Smooth muscle cell (in vitro differentiated cells): Measurements from ENCODE around the gene CTNNA1. TPM values are rescaled to one million over a fixed set of nuclear protein-coding genes. Genes with fewer than 3 reads are reported as not detected.

Experiments
- DNase-seq: peaks from one replicate; lab custom pipeline; 2025; ENCODE audit not compliant: unreplicated experiment; lab: John Stamatoyannopoulos, UW
- H2AFZ ChIP-seq: fragments of 200-600 bp; sonication (generic); 2 replicates; pipeline ENCODE4 v1.6.0; 2016; ENCODE audit warnings: antibody characterized with exemption, low read depth, mild to moderate bottlenecking
- H3F3A ChIP-seq: fragments of 200-600 bp; sonication (generic); 2 replicates; pipeline ENCODE4 v1.6.0; 2017; ENCODE audit warnings: antibody characterized with exemption, low read depth
- H3K27ac ChIP-seq: fragments of 200-600 bp; sonication (generic); 2 replicates; pipeline ENCODE4 v1.5.1; 2016; ENCODE audit warnings: low read depth, mild to moderate bottlenecking
- H3K27me3 ChIP-seq: fragments of 200-600 bp; sonication (generic); 2 replicates; pipeline ENCODE4 v1.6.1; 2016; ENCODE audit warnings: low read depth, mild to moderate bottlenecking
- H3K36me3 ChIP-seq: fragments of 200-600 bp; sonication (generic); 2 replicates; pipeline ENCODE4 v1.5.1; 2016; ENCODE audit warnings: low read depth
- H3K4me1 ChIP-seq: fragments of 200-600 bp; sonication (generic); 2 replicates; pipeline ENCODE4 v1.5.1; 2016; ENCODE audit warnings: low read depth
- H3K4me2 ChIP-seq: fragments of 200-600 bp; sonication (generic); 2 replicates; pipeline ENCODE4 v1.6.0; 2016; ENCODE audit warnings: mild to moderate bottlenecking
- H3K4me3 ChIP-seq: fragments of 200-600 bp; sonication (generic); 2 replicates; pipeline ENCODE4 v1.5.1; 2016; ENCODE audit warnings: mild to moderate bottlenecking
- H3K79me2 ChIP-seq: fragments of 200-600 bp; sonication (generic); 2 replicates; pipeline ENCODE4 v1.6.0; 2016; ENCODE audit warnings: low read depth, mild to moderate bottlenecking
- H3K9ac ChIP-seq: fragments of 200-600 bp; sonication (generic); 2 replicates; pipeline ENCODE4 v1.6.0; 2016; ENCODE audit warnings: low read depth
- H3K9me3 ChIP-seq: fragments of 200-600 bp; sonication (generic); replicated peaks from 2 replicates; pipeline ENCODE4 v1.5.1; 2016; ENCODE audit warnings: low read depth
- H4K20me1 ChIP-seq: fragments of 200-600 bp; sonication (generic); 2 replicates; pipeline ENCODE4 v1.6.0; 2016; ENCODE audit warnings: low read depth
- WGBS: methylation state at CpG from one replicate; pipeline ENCODE4 v1.1.7; 2016; ENCODE audit warnings: low lambda C conversion rate; 5-methylcytosine and 5-hydroxymethylcytosine counted together
- polyA plus RNA-seq: library from polyadenylated mRNA; unstranded; fragments of >200 nt; fragmentation: Nextera tagmentation; extraction: Ambion mirVana; gene quantifications from 2 replicates; pipeline ENCODE4 v1.2.1, GENCODE V29; 2016
- total RNA-seq: library from RNA; depleted of rRNA; stranded (reverse); fragments of >200 nt; gene quantifications from 2 replicates; pipeline ENCODE4 v1.2.3, GENCODE V29; 2014
- TF ChIP-seq, protein P1 (sequence below): fragments of 200-600 bp; sonication (generic); IDR thresholded peaks from 2 replicates; pipeline ENCODE4 v1.5.1; 2017; ENCODE audit warnings: borderline replicate concordance, mild to moderate bottlenecking, antibody characterized with exemption; ENCODE audit not compliant: insufficient read depth, poor library complexity, severe bottlenecking

Gene CTNNA1
- total and polyA plus RNA-seq, 2 experiments from 2014 or later = 149 to 251 TPM

- TF ChIP-seq, protein P1, sequence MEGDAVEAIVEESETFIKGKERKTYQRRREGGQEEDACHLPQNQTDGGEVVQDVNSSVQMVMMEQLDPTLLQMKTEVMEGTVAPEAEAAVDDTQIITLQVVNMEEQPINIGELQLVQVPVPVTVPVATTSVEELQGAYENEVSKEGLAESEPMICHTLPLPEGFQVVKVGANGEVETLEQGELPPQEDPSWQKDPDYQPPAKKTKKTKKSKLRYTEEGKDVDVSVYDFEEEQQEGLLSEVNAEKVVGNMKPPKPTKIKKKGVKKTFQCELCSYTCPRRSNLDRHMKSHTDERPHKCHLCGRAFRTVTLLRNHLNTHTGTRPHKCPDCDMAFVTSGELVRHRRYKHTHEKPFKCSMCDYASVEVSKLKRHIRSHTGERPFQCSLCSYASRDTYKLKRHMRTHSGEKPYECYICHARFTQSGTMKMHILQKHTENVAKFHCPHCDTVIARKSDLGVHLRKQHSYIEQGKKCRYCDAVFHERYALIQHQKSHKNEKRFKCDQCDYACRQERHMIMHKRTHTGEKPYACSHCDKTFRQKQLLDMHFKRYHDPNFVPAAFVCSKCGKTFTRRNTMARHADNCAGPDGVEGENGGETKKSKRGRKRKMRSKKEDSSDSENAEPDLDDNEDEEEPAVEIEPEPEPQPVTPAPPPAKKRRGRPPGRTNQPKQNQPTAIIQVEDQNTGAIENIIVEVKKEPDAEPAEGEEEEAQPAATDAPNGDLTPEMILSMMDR = no peak
- peaks cover 13% of the 10 kb centered on the region for H3K4me1 ChIP-seq
- H4K20me1 ChIP-seq = no peaks in the 10 kb centered on the region
- DNase-seq = no peak
- no peak overlapping the region for H3K9ac ChIP-seq
- 72% methylated on average over 5 of the region's 5 CpGs for WGBS
- no peaks in the 10 kb centered on the region for H3K9me3 ChIP-seq
- no peak overlapping the region for H3K4me3 ChIP-seq
- H3K27me3 ChIP-seq = no peaks in the 10 kb centered on the region
- no peaks in the 10 kb centered on the region for H3K36me3 ChIP-seq
- H3K4me2 ChIP-seq = peak overlapping the region; percentile 71
- H3F3A ChIP-seq = peaks cover 8% of the 10 kb centered on the region
- H3K79me2 ChIP-seq = no peaks in the 10 kb centered on the region
- no peak overlapping the region for H2AFZ ChIP-seq
- peak overlapping the region; percentile 89 for H3K27ac ChIP-seq
These were observed 28.6 kb upstream of the CTNNA1 start for GRCh38 chr5:138724470-138725146.

DNA sequence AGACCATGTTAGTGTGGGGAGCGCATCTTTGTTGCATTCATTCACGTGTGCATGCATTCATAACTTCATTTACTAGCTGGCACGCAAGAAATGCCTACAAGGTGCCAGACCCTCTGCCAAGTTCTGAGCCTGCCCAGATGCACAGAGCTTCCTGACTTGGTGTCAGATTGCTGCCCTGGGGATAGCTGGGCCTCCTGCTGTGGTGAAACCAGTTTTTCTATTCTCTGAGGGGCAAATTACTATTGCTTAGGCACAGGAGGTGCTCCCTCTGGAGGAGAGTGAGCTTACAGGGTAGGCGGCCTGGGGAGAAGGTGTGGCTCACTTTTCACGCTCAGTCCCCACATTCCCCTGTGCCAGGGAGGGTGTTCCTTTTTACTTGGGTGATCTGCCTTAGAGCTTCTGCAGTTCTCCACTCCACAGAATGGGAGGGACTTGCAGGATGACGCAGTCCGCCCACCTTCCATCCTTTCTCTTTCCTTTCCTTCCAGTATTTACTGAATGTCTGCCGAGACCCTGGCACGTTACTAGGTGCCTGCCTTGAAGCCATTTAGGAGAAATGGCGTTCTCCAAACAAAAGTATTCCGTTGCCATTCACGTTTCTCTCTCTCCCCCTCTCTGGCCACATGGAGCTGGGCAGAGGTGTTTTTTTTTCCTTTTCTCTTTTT, 27.9 kb upstream of the CTNNA1 start:
- Histone ChIP-seq H3K27me3 (no peaks in the 10 kb centered on the region), H3K79me2 (no peaks in the 10 kb centered on the region), H3K4me1 (peaks cover 13% of the 10 kb centered on the region), H3K36me3 (no peaks in the 10 kb centered on the region), H4K20me1 (no peaks in the 10 kb centered on the region), H2AFZ (peak overlapping the region; percentile 84), H3K27ac (peak overlapping the region; percentile 89), H3K9me3 (no peaks in the 10 kb centered on the region), H3K9ac (peak overlapping the region; percentile 32), H3F3A (peaks cover 8% of the 10 kb centered on the region), H3K4me3 (no peak overlapping the region), H3K4me2 (peak overlapping the region; percentile 71)
- TF ChIP-seq, protein P1 = peak; percentile 16
- DNase-seq = no peak
- WGBS = 30% methylated on average over 12 of the region's 12 CpGs

- Histone ChIP-seq H3K27me3 (no peaks in the 10 kb centered on the region), H3K4me3 (no peak overlapping the region), H3K9me3 (no peaks in the 10 kb centered on the region), H3K4me2 (peak overlapping the region; percentile 71), H3K36me3 (no peaks in the 10 kb centered on the region), H3K4me1 (peaks cover 13% of the 10 kb centered on the region), H4K20me1 (no peaks in the 10 kb centered on the region), H3K9ac (peak overlapping the region; percentile 32), H2AFZ (peak overlapping the region; percentile 84), H3F3A (peaks cover 8% of the 10 kb centered on the region), H3K79me2 (no peaks in the 10 kb centered on the region), H3K27ac (peak overlapping the region; percentile 89)
- no peak for DNase-seq
- TF ChIP-seq, protein P1 = peak; percentile 11
- WGBS = 73% methylated on average over 6 of the region's 6 CpGs
These were observed 27.3 kb upstream of the CTNNA1 start for GRCh38 chr5:138725818-138726416.
